Activated T-helper 2 cell treated with anti-CD3 and anti-CD28 coated beads, Interferon-gamma antibody, Interleukin-2, Interleukin-4, amounts not matched to agents 10 μg/mL and 5 μg/mL and 100 μg/mL, durations not matched to agents 14 hours and 24 hours and 36 hours (primary cell): Measurements from ENCODE around the gene SHISA4. TPM values are rescaled to one million over a fixed set of nuclear protein-coding genes. Genes with fewer than 3 reads are reported as not detected.
"Not testable (repeated sequence)": the region's sequence is repeated elsewhere in the genome, so short reads cannot be mapped to it uniquely, and the experiment has no call there.

Source experiments
- DNase-seq: peaks from one replicate; pipeline ENCODE4 v3.0.0; 2021; ENCODE audit warnings: low spot score
- H3K27ac Mint-ChIP-seq: one replicate; pipeline ENCODE4 v1.8.0; 2021; ENCODE audit warnings: mixed read lengths
- H3K27me3 Mint-ChIP-seq: one replicate; pipeline ENCODE4 v1.8.0; 2021; ENCODE audit warnings: low read depth, mixed read lengths
- H3K36me3 Mint-ChIP-seq: one replicate; pipeline ENCODE4 v1.8.0; 2021; ENCODE audit warnings: low read depth, mixed read lengths
- H3K4me1 Mint-ChIP-seq: one replicate; pipeline ENCODE4 v1.8.0; 2021; ENCODE audit warnings: low read depth, mixed read lengths
- H3K4me3 Mint-ChIP-seq: one replicate; pipeline ENCODE4 v1.8.0; 2021; ENCODE audit warnings: low read depth, mild to moderate bottlenecking, moderate library complexity, mixed read lengths
- H3K9me3 Mint-ChIP-seq: one replicate; pipeline ENCODE4 v1.8.0; 2021; ENCODE audit warnings: mixed read lengths
- intact Hi-C: fragments of 100-400 bp; cut with micrococcal nuclease; formaldehyde crosslinking; loops from one replicate; pipeline ENCODE4 v1.15.1; 2023
- total RNA-seq: library from RNA; stranded (reverse); gene quantifications from 2 replicates; pipeline ENCODE4 v1.2.3, GENCODE V29; 2022

The SHISA4 gene
- total RNA-seq, 1 donor from 2014 or later: 0.48 TPM

DNA sequence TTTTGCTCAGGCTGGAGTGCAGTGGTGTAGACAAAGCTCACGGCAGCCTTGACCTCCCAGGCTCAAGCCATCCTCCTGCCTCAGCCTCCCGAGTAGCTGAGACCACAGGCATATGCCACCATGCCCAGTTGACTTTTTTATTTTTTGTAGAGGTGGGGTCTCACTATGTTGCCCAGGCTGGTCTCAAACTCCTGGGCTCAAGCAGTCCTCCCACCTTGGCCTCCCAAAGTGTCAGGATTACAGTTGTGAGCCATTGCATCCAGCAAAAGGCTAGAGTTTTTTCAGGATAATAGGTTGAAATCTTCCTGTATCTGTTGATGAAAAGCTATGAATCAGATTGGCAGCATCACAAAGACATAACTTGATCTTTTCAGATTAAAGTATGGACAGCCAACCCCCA, 32.0 kb upstream of the SHISA4 start:
- H3K9me3 Mint-ChIP-seq, intact Hi-C loops, H3K4me1 Mint-ChIP-seq, H3K4me3 Mint-ChIP-seq, H3K27me3 Mint-ChIP-seq, H3K27ac Mint-ChIP-seq, DNase-seq: not testable (repeated sequence)
- H3K36me3 Mint-ChIP-seq: peaks cover 76% of the 10 kb centered on the region

DNA sequence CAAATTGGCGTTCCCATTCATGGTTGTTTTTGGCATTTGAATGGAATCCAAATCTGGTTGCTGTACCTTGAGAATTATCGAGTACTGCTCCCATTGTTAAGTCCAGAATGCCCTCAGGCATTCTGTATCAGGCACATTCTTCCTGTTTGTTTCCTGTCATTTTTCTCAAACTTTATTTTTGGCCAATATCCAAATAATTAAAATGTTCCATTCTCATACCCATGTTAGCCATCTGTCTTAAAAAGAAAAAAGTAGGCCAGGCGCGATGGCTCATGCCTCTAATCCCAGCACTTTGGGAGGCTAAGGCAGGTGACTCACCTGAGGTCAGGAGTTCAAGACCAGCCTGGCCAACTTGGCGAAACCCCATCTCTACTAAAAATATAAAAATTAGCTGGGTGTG, 29.3 kb upstream of the SHISA4 start:
- H3K9me3 Mint-ChIP-seq: no peaks in the 10 kb centered on the region
- H3K4me1 Mint-ChIP-seq: no peaks in the 10 kb centered on the region
- no peak overlapping the region for H3K27ac Mint-ChIP-seq
- intact Hi-C loops: no loop called here
- no peak overlapping the region for H3K4me3 Mint-ChIP-seq
- no peaks in the 10 kb centered on the region for H3K27me3 Mint-ChIP-seq
- DNase-seq: no peak
- H3K36me3 Mint-ChIP-seq: peaks cover 66% of the 10 kb centered on the region

DNA sequence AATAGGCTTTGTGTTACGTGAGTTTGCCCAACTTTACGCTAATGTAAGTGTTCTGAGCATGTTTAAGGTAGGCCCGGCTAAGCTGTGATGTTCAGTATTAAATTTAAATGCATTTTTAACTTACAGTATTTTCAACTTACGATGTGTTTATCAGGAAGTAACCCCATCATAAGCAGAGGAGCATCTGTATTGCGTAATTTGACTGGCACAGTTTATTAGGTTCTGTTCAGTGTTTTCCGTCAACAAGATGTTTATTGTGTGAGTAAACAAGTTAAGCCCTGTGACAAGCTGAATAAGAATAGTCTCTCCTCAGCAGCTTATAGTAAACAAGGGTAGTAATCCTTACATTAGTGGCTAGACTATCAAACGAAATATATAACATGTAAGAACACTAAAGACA, 27.2 kb upstream of the SHISA4 start:
- no peaks in the 10 kb centered on the region for H3K9me3 Mint-ChIP-seq
- no peak overlapping the region for H3K27ac Mint-ChIP-seq
- H3K4me3 Mint-ChIP-seq: no peak overlapping the region
- H3K36me3 Mint-ChIP-seq: peaks cover 57% of the 10 kb centered on the region
- intact Hi-C loops: no loop called here
- DNase-seq: no peak
- no peaks in the 10 kb centered on the region for H3K27me3 Mint-ChIP-seq
- H3K4me1 Mint-ChIP-seq: no peaks in the 10 kb centered on the region

DNA sequence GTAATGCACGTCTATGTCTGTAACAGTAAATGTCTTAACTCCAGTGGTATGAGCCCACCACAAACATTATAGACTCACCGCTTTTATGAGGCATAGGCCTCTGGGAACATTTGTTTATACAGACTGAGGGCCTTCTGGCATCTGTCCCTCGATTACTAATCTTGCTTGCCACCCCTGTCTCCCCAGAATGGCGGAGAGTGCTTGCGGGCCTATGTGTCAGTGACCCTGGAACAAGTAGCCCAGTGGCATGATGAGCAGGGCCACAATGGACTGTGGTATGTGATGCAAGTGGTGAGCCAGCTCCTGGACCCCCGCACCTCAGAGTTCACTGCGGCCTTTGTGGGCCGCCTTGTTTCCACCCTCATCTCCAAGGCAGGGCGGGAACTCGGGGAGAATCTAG, 18.3 kb upstream of the SHISA4 start:
- Mint-ChIP-seq H3K27me3 (no peaks in the 10 kb centered on the region), H3K36me3 (peaks cover 77% of the 10 kb centered on the region), H3K4me3 (no peak overlapping the region)

DNA sequence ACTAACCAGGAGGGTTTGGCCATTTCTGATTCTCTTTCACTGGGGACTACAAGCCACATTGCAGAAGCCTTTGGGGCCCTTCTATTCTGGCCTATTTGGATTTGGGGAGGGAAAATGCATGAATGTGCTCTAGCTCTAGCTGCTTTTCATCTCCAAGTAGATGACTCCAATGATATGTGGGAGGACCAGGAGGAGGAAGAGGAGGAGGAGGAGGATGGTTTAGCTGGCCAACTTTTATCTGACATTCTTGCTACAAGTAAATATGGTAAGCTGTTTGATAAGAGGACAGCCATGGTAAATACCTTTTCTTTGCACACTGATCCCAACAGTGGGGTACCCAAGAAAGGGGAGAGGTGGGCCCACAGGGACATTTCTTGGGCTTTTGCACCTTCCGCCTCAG, 14.0 kb upstream of the SHISA4 start:
- DNase-seq: no peak
- Mint-ChIP-seq H3K36me3 (peaks cover 74% of the 10 kb centered on the region), H3K4me1 (no peaks in the 10 kb centered on the region), H3K9me3 (no peaks in the 10 kb centered on the region), H3K4me3 (no peak overlapping the region), H3K27ac (no peak overlapping the region), H3K27me3 (no peaks in the 10 kb centered on the region)
- intact Hi-C loops: loop anchor here (5.0 kb wide), 1 partner anchor 98 kb away; no protein-coding TSS in a partner anchor

More for the DNA sequence above, 18.3 kb upstream of the SHISA4 start:
- H3K9me3 Mint-ChIP-seq: no peaks in the 10 kb centered on the region
- intact Hi-C loops: no loop called here
- H3K4me1 Mint-ChIP-seq: no peaks in the 10 kb centered on the region
- H3K27ac Mint-ChIP-seq: no peak overlapping the region
- DNase-seq: no peak

DNA sequence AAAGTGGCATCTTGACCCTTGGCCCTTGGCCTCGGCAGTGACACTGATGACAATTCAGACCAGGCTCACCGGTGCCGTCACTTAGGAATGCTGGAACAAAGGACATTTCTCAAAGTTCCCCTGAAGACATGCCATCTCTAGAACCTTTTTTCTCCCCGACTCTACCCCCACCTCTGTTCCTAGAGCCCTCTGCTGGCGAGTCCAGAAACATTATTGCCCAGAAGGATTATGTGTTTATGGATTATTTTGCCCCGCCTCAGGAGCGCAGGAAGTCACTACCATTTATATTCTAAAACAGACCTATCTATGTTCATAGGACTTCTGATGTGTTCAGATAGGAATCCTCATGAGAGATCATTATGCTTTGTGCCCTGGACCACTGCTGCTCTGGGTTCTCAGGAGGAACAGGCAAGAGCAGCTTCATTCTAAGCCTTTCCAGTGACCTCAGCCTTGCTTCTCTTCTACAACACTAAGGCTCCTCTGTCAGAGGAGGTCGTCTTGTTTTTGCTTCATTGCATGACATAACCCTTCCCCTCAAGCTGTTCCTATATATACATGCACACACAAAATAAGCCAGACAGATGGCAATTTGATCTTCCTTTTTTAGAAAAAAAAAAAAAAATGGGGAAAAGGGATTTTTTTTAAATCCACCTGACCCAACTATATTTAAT, 12.4 kb upstream of the SHISA4 start:
- no peaks in the 10 kb centered on the region for H3K4me1 Mint-ChIP-seq
- intact Hi-C loops: loop anchor here (5.0 kb wide), 1 partner anchor 96 kb away; no protein-coding TSS in a partner anchor
- no peaks in the 10 kb centered on the region for H3K9me3 Mint-ChIP-seq
- no peaks in the 10 kb centered on the region for H3K27me3 Mint-ChIP-seq
- H3K36me3 Mint-ChIP-seq: peaks cover 59% of the 10 kb centered on the region
- H3K27ac Mint-ChIP-seq: no peak overlapping the region
- no peak for DNase-seq
- H3K4me3 Mint-ChIP-seq: no peak overlapping the region

DNA sequence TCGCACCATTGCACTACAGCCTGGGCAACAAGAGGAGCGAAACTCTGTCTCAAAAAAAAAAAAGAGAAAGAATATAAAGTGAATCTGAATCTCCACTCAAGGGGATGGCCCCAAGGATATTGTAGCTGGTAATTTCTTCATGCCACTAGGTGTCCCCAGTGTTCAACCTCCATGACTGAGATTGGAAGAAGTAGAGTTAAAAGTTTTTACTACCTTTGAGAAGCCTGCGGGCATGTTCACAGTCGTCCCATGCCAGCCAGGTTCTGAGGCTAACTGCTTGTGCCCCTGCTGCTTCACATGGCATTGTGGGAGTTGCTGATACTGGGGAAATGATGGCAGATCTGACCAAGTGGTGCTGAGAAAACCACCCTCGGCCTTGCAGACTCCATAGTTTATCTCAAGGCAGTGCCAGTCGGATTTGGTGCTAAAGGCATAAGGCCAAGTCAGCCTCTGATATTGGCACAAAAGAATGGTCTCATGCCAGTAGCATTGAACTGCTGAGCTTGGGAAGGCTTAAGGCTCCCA, 10.8 kb upstream of the SHISA4 start:
- H3K9me3 Mint-ChIP-seq: no peaks in the 10 kb centered on the region
- no peaks in the 10 kb centered on the region for H3K27me3 Mint-ChIP-seq
- H3K27ac Mint-ChIP-seq: no peak overlapping the region
- peaks cover 43% of the 10 kb centered on the region for H3K36me3 Mint-ChIP-seq
- H3K4me3 Mint-ChIP-seq: no peak overlapping the region
- intact Hi-C loops: loop anchor here (5.0 kb wide), 1 partner anchor 94 kb away; no protein-coding TSS in a partner anchor
- H3K4me1 Mint-ChIP-seq: no peaks in the 10 kb centered on the region
- no peak for DNase-seq

DNA sequence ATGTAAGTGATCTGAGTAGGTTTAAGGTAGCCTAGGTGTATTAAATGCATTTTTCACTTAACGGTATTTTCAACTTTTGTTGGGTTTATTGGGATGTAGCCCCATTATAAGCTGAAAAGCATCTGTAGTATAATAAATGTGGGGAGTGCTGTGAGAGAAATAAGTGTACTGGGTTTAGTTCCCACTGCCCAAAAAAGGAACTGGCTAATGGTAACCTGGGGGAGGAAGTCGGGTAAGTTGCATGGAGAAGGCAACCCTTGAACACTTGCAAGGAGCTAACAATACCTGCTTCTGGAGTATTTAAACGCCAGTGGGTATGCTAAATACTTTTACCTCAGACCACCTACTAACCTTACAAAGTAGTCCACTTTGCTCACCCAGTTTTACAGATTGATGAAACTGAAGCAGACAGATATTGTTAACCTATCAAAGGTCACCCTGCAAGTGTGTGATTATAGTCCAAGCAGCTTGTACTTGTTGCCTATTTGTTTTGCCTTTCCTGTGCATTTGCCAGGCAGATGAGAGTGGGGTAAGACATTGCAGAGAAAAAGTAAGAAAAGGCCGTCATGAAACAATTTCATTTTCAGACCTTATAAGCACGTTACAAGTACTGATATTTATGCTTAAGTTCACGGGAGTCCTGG, 7.6 kb upstream of the SHISA4 start:
- no peak for DNase-seq
- Mint-ChIP-seq H3K27ac (no peak overlapping the region), H3K9me3 (no peaks in the 10 kb centered on the region), H3K27me3 (peaks cover 2% of the 10 kb centered on the region), H3K36me3 (peaks cover 24% of the 10 kb centered on the region), H3K4me1 (no peaks in the 10 kb centered on the region), H3K4me3 (no peak overlapping the region)
- intact Hi-C loops: loop anchor here (5.0 kb wide), 1 partner anchor 266 kb away; no protein-coding TSS in a partner anchor

DNA sequence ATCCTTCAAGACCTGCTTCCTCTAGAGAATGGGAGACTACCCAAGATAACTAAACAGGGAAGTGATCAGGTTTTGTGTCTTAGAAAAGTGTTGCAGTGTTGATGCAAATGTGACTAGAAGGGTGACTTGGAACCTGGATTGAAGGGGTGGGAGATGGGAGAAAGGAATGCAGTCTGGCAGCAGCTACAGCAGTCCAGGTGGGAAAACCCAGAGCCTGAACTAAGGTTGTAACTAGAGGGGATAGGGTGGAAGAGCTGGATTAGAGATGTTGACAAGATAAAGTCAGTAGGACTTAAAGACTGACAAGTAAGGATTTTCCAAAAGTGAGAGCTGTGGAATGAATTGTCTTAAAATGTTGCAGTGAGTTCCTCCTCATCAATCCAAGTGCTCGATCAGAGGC, 7.1 kb upstream of the SHISA4 start:
- Mint-ChIP-seq H3K4me1 (no peaks in the 10 kb centered on the region), H3K36me3 (peaks cover 19% of the 10 kb centered on the region), H3K9me3 (no peaks in the 10 kb centered on the region), H3K27ac (no peak overlapping the region), H3K27me3 (peaks cover 5% of the 10 kb centered on the region), H3K4me3 (no peak overlapping the region)
- DNase-seq: no peak
- intact Hi-C loops: loop anchor here (5.0 kb wide), 1 partner anchor 266 kb away; no protein-coding TSS in a partner anchor

DNA sequence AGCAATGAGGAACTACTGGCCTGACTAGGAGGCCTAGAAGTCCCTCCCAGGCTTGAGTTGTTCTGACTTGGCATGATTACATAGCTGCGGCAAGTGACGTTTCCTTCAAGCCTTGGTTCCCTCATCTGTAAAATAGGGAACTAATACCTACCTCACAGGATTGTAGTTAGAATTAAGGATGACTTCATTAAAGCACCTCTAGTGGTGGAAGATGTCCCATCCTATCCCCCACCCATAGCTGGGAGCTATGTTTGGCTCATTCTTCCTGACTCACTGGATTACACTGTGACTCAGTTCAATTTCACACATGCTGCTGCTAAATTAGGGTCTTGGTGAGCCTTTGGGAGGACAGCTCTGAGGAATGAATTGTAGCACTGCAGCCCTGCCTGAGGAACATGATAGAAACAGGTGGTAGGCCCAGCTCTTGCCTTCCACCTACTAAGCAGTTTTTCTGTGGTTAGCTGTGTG, 6.0 kb upstream of the SHISA4 start:
- no peak for DNase-seq
- H3K4me1 Mint-ChIP-seq: no peaks in the 10 kb centered on the region
- H3K9me3 Mint-ChIP-seq: no peaks in the 10 kb centered on the region
- peaks cover 16% of the 10 kb centered on the region for H3K27me3 Mint-ChIP-seq
- H3K36me3 Mint-ChIP-seq: peaks cover 10% of the 10 kb centered on the region
- H3K27ac Mint-ChIP-seq: no peak overlapping the region
- H3K4me3 Mint-ChIP-seq: no peak overlapping the region
- intact Hi-C loops: loop anchor here (5.0 kb wide), 1 partner anchor 265 kb away; no protein-coding TSS in a partner anchor

DNA sequence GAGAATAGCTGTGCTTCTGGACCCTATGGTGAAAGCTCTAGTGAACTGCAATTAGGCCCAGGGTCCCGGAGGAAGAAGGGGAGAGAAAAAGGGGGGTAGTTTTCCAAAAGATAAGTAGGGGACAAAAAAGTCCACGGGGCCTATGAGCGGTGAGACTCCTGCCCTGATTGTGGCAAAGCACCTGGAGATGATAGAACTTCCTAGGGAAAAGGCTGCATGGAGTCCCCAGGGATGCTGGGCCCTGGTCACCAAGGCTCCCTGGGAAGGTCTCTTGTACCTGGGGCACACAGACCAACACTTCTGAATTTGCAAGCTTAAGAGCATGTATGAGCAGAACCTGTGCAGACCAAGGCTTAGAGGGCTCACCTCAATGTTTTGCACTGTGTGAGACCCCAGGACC, 5.4 kb upstream of the SHISA4 start:
- Mint-ChIP-seq H3K27me3 (peaks cover 21% of the 10 kb centered on the region), H3K9me3 (no peaks in the 10 kb centered on the region), H3K36me3 (peaks cover 7% of the 10 kb centered on the region), H3K4me1 (no peaks in the 10 kb centered on the region), H3K27ac (no peak overlapping the region), H3K4me3 (no peak overlapping the region)
- no peak for DNase-seq
- intact Hi-C loops: loop anchor here (5.0 kb wide), 1 partner anchor 264 kb away; no protein-coding TSS in a partner anchor

DNA sequence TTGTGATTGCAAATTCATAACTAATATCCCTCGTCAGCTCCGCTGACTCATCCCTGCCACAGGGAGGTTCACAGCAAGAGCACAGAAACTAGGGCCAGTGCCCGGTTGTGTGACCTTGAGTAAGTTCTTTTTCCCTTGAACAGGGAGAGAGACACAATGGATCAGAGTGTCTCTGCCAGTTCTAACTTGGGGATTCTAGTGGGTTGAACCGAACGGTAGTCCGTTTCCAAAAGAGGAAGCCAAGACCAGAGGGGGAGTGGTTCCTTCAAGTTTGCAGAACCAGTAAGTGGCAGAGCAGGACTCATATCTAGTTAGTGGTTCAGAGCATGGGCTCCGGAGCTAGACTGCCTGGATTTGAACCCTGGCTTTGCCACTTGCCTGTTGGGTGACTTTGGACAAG, 4.9 kb upstream of the SHISA4 start:
- Mint-ChIP-seq H3K4me3 (no peak overlapping the region), H3K27me3 (peaks cover 23% of the 10 kb centered on the region), H3K36me3 (peaks cover 4% of the 10 kb centered on the region), H3K9me3 (no peaks in the 10 kb centered on the region), H3K4me1 (no peaks in the 10 kb centered on the region), H3K27ac (no peak overlapping the region)
- intact Hi-C loops: loop anchor here (5.0 kb wide), 1 partner anchor 264 kb away; no protein-coding TSS in a partner anchor
- DNase-seq: no peak

DNA sequence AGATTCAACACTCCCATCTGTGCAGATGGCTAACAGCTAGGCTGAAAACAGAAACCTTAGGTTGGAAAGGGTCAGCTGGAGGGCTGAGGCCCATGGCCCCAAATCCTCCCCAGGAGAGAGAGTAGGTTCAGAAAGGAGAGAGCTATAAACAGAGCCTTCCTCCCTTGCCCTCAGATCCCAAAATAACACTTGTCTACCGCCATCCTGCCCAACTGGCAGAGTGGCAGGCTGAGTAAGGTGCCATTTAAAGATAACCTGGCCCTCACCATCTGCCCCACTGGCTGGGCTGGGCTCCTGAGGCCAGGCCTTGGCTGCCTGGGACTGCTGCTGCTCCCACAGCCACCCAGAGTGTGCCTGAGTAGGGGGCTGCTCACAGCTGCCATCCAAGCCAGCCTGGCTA, 4.3 kb upstream of the SHISA4 start:
- intact Hi-C loops: loop anchor here (5.0 kb wide), 1 partner anchor 263 kb away; no protein-coding TSS in a partner anchor
- Mint-ChIP-seq H3K4me3 (no peak overlapping the region), H3K9me3 (no peaks in the 10 kb centered on the region), H3K27ac (no peak overlapping the region), H3K4me1 (no peaks in the 10 kb centered on the region), H3K27me3 (peaks cover 24% of the 10 kb centered on the region), H3K36me3 (peaks cover under 1% of the 10 kb centered on the region)
- no peak for DNase-seq
